Measurements from ENCODE around the gene RTKN.
"Not testable (repeated sequence)": the region's sequence is repeated elsewhere in the genome, so short reads cannot be mapped to it uniquely, and the experiment has no call there.

RTKN gene

GRCh38 chr2:74461187-74462053 is 19.7 kb upstream of the RTKN start:
- DNase-seq (ENCODE audit: low read depth in 2 of 2), result no peak

GRCh38 chr2:74460187-74460586 is 18.4 kb upstream of the RTKN start:
- DNase-seq (ENCODE audit: low read depth in 2 of 2), result not testable (repeated sequence)

- not testable (repeated sequence) for DNase-seq (ENCODE audit: low read depth in 2 of 2)
Observed at GRCh38 chr2:74459503-74460118, 17.9 kb upstream of the RTKN start.

GRCh38 chr2:74458938-74459363 is 17.2 kb upstream of the RTKN start:
- DNase-seq (ENCODE audit: low read depth in 2 of 2), result no peak

GRCh38 chr2:74458132-74458937 is 16.6 kb upstream of the RTKN start, which contains the start of gene WBP1:
Gene WBP1 (plus strand): TSS chr2:74458438. CDS start chr2:74458603, 165 bp downstream.
- peak; percentile 98 to 100 for DNase-seq (ENCODE audit: low read depth in 2 of 2)

GRCh38 chr2:74457549-74458131 is 15.9 kb upstream of the RTKN start:
- DNase-seq (ENCODE audit: low read depth in 2 of 2), result peak; percentile 73 to 87

- DNase-seq (ENCODE audit: low read depth in 2 of 2), result no peak
Observed at GRCh38 chr2:74457129-74457548, 15.4 kb upstream of the RTKN start.

GRCh38 chr2:74454654-74455511 is 13.1 kb upstream of the RTKN start, which contains the start of gene INO80B:
Gene INO80B (plus strand): TSS chr2:74455087. CDS start chr2:74455117, 30 bp downstream.
- DNase-seq (ENCODE audit: low read depth in 2 of 2), result peak; percentile 91 to 97

- no peak for DNase-seq (ENCODE audit: low read depth in 2 of 2)
Observed at GRCh38 chr2:74450570-74451190, 8.9 kb upstream of the RTKN start.

GRCh38 chr2:74448771-74449170 is 7.0 kb upstream of the RTKN start:
- no peak for DNase-seq (ENCODE audit: low read depth in 2 of 2)

GRCh38 chr2:74447230-74447999 is 5.7 kb upstream of the RTKN start:
- DNase-seq (ENCODE audit: low read depth in 2 of 2), result no peak

GRCh38 chr2:74444498-74445318 is 3.0 kb upstream of the RTKN start:
- no peak for DNase-seq (ENCODE audit: low read depth in 2 of 2)

GRCh38 chr2:74442483-74443297 is 953 bp upstream of the RTKN start:
- not testable (repeated sequence) for DNase-seq (ENCODE audit: low read depth in 2 of 2)

- DNase-seq (ENCODE audit: low read depth in 2 of 2), result no peak
Observed at GRCh38 chr2:74441170-74441689, 507 bp downstream of the RTKN start.

- DNase-seq (ENCODE audit: low read depth in 2 of 2), result peak; percentile 19 to 43
Observed at GRCh38 chr2:74440378-74441169, 1.2 kb downstream of the RTKN start.

GRCh38 chr2:74439803-74440377 is 1.8 kb downstream of the RTKN start:
- DNase-seq (ENCODE audit: low read depth in 2 of 2), result no peak

All from stimulated activated CD8-positive, alpha-beta memory T cell treated with anti-CD3 and anti-CD28 coated beads, Interleukin-7, amount 100 ng/mL, for 4 hours (primary cell).